Measurements from ENCODE around the gene PTPN14. TPM values are rescaled to one million over a fixed set of nuclear protein-coding genes. Genes with fewer than 3 reads are reported as not detected.

Gene PTPN14
- total RNA-seq, 1 experiment from 2014 or later, result 27.4 TPM

DNA sequence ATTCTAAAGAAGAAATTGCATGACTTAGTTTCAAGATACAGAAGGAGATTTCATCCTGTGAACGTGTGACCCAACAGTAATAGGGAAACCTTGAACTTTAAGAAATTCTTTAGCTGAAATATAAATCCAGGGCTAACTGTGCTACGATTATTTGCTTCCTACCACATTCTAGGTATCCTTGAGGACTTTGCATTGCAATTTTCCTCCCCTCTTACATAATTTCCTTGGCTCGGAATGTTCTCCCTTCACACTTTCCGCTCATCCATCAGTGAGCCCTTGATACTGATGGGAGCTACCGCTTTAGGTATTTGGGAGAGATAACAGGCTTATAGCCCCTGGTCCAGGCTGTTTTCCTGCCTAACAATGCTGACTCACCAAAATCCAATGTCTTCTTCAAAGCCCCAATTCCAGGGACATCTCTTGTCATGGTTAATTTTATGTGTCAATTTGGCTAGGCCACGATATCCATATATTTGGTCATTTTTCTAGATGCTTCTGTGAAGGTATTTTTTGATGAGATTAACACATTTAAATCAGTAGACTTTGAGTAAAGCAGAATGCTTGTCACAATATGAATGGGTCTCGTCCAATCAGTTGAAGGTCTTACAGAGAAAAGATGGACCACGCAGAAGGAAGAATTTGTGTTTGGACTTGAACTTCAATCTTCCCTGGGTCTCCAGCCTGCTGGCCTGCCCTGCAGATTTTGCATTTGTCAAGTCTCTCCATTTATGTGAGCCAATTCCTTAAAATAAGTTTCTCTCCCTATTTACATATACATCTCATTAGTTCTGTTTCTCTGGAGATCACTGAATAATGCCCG lies 121.2 kb downstream of the PTPN14 start:
- peak; percentile 57 for DNase-seq (ENCODE audit: low read depth)

DNA sequence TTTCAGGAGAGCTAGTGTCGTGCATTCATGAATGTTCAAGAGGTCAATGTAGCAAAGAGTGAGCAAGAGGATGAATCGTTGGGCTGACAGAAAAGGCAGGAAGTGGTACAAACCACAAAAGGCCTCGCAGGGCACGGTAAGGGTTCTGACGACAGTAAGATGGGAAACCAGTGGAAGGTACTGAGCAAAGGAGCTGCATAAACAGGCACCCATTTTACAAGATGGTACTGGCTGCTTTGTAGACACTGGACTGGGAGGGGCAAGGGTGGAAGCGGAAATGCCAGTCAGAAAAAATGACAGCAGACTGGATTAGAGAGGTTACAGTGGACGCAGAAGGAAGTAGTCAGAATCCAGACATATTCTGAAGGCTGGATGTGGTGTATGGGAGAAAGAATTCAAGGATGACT lies 123.5 kb downstream of the PTPN14 start:
- peak; percentile 100 for DNase-seq (ENCODE audit: low read depth)

DNA sequence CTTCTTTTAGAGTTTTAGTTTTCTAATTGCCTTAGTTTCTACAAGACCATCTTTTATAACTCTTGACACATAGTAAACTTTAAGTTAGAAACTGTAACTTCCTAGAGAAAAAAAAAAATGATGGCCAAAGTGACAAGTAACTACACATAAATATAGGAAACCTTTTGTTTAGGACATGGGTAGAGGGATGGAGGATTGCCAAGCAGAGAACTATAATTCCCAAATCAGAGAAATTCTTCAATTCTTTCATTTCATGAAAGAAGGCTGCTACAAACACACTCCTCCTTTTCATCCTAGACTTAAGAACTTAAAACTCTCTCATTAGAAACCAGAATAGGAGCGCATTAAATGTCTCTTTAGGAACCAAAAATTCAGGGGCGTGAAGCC lies 125.0 kb downstream of the PTPN14 start:
- no peak for DNase-seq (ENCODE audit: low read depth)

DNA sequence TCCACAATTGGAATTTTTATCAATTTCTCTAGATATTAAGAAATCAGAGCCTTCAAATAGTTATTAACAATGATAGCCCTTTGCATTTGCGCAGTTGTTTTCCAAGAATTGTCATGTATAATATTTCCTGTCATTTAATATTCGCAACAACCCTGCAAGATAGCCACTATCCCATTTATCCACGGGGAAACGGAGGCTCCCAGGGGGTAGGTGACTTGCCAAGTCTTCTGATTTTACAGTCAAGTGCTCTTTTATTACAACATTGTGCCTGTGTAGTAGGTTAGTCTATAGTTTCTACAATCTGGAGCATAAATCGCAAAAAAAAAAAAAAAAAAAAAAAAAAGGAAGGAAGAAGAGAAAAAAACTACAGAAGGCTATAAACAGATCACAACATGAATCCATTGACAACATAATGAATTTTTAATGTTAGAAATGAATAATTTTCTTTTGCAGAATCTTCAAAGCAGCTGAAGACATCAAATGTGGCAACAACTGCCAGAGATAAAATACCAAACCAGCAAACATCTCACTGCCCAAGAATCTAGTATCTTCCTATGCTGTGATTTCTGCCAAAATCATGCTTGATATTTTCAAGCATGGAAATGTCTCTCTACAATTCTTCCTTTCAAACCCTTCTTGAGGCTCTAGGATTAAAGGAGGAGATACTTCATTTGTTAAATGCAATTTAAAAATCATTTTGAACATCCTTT lies 125.5 kb downstream of the PTPN14 start:
- no peak for DNase-seq (ENCODE audit: low read depth)

DNA sequence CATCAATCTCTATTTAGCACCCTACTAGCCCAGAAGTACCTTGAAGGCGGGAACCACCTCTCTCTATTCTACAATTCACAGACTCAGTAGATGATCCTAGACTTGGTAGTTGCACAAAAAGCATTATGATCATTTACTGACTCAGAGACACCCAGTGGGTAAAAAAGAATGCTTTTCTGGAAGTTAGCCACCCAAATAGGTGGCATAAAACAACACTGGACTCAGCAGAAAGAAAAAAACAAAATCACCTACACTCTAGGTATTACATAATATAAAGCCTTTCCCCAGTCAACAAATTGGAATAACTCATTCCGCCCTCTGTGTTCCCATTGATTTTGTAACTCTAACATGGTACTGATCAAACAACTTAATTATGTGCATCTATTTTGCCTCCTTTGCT lies 126.3 kb downstream of the PTPN14 start:
- peak; percentile 75 for DNase-seq (ENCODE audit: low read depth)

DNA sequence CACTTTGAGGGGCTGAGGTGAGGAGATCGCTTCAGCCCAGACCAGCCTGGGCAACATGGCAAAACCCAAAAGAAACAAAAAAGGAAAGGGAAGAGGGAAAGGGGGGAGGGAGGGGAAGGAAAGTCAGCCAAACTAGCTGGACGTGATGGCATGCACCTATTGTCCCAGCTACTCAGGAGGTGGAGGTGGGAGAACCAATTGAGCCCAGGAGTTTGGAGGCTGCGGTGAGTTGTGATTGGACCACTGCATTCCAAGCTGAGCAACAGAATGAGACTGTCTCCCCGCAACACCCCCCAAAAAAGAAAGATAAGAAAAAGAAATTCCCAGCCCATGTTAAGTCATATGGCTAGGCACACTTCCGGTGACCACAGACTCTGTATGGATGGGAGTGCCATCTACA lies 128.4 kb downstream of the PTPN14 start:
- peak; percentile 43 for DNase-seq (ENCODE audit: low read depth)

DNA sequence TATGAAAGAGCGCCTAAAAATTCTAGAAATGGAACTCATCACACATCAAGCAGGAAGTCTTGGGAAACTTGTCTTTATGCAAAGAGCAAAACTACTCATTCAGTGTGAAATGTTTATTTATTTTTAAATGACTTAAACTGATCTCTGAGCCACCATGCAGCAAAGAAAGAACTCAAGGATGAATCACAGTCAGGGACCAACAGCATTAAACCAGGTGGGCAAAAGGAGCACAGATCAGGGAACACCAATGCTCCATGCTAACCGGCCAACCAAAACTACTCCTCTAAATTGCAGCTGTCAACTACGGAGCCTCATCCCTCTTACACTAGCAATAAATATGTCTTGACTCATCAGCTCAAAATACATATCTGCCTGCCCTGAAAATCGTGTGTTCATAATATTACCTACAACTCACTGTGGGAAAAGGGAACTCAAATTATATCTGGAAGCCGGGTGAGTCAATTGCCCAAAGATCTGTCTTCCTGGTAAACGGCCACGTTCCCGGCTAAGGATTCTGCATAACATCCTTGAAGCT lies 129.2 kb downstream of the PTPN14 start:
- peak; percentile 91 for DNase-seq (ENCODE audit: low read depth)

DNA sequence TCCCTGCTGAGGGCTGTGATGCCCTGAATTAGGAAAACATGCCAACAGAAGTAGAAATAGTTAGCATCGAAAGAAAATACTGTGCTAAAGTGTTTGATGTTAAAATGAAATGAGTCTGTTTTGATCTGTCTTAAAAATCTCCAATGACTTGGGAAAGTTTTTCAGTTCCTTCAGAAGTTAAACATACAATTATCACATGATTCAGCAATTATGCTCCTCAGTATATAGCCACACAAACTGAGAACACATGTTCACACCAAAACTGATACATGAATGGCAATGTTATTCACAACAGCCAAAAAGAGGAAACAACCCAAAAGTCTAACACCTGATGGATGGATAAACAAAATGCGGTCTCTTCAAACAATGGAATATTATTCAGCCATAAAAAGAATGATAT lies 130.6 kb downstream of the PTPN14 start:
- no peak for DNase-seq (ENCODE audit: low read depth)

DNA sequence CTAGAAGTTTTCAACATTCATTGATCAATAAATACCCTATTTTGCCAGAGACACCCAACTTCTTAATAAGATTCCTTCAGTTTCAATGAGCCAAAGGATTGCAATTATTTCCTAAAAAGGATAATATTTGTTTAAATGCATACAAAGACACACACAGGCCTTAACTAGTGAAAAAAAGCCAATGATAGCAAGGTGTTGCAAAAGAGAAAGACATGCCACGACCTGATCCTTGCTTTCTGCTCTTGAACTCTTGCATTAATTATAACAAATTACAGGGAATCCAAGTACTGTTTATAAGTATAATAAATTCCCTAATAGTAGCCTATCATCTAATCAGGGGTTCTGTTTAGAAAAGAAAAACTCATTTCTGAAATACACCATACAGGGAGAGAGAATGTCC lies 131.1 kb downstream of the PTPN14 start:
- DNase-seq (ENCODE audit: low read depth), result no peak

DNA sequence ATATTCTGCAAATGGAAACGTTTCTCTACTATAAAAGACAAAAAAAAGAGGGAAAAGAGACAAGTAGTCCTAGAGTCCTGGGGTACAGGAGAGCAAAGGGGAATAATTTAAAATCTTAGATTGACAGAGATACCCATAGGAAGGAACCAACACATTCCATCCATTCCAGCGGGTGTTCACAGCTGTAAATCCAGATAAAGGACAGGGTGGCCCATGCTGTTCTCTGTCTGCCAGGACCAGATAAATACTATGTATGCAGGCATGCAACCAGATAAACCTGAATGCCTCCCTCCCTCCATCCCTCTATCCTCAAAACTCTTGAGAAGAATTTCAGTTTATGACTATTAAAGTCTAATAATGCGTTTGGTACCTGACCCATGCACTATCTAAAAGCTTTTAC lies 131.8 kb downstream of the PTPN14 start:
- no peak for DNase-seq (ENCODE audit: low read depth)

DNA sequence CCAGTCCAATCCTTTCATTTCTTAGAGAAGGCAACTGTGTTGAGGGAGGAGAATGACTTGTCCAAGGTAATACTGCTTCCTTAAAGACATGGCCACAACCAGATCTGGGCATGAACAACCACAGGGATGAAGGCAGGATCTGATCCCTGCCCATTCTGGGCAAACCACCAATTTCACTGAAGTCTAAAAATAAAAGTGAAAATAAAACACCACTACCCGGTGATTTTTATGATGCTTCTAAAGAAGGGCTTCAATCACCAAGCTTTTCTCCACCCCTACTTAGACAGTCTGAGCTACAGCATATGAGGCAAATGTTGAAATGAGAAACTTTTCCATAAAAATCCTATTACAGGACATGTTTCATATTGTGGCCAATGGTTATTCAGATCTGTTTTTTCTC lies 133.0 kb downstream of the PTPN14 start:
- DNase-seq (ENCODE audit: low read depth), result peak; percentile 83

DNA sequence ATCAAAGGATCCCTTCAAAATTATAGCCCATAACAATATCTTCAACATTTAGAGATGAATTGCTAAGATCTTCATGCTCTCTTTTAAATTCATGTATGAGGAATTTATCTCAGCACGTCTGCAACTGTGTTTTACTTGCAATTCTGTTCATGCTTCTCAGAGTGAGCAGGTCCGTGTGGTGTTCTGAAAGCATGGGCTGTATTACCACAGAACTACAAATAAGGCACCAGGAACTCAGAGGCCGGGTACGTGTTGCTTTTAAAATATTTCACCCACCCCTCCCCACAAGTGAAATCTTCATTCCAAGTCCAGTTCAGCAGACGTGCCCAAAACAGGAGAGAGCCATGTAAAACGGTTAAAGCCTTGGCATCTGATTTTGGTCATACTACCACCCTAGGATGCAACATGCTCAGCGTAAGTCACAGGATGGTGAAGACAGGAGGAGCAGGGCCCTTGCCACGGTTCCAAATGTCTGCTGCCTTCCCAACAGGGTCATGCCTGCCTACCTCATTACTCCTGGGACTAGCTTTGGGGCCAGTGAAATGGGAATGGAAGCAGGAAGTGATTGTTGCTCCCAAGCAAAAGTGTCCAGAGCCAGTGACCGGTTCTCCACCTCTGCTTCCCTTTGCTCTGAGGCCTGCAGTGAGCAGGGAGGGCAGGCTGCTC lies 133.7 kb downstream of the PTPN14 start:
- DNase-seq (ENCODE audit: low read depth), result no peak

DNA sequence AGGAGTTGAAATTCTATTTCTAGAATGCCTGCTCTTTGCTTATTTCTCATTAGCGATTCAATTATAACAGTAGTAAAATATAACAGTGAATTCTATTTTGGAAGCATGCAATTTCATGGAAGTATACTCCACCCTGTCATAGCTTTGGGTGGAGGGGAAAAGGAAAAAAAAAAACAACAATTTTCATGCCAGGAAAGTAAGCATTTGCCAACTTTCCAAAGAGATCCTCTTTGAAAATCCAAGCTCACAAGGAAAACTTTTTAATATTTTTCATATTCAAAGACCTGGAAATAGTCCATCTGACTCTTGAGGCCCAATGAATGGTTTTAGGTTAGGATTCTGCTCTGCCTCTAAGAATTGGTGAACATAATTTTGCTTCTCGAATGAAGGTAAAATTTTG lies 134.5 kb downstream of the PTPN14 start:
- DNase-seq (ENCODE audit: low read depth), result no peak

DNA sequence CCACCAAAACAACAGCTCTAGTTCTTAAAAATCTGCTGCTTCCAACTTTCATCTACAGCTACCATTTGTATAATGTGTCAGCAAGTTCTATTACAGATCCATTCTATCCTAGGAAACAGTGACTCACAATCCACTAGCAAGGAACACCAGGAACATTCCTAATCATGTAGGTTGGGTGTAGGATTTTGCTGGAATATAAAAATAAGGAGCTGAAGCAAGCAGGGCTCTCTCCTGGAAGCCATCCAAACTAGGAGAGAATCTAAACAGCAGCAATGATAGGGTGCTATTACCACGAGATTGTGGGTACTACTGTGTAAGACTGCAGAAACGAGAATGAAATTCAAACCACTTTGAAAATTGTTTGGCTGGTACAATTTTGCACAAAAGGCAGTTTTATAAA lies 135.0 kb downstream of the PTPN14 start:
- DNase-seq (ENCODE audit: low read depth), result peak; percentile 84

DNA sequence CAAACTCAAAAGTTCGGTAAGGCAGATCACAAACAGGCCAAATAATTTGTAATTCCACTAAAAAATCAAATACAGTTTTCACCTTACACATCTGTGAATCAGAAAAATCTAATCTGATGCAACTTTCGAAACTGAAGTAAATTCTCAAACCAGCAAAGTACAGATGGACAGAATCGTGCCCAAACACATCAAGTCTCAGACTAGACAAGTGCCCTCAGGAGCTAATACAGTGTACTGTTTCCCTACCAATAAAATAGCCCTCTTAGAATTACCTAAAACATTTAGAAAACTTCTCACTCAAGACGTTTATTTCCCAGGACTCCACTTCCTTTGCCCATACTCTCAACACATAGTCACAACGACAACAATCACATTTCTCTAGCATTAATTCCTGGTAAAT lies 136.3 kb downstream of the PTPN14 start:
- no peak for DNase-seq (ENCODE audit: low read depth)

DNA sequence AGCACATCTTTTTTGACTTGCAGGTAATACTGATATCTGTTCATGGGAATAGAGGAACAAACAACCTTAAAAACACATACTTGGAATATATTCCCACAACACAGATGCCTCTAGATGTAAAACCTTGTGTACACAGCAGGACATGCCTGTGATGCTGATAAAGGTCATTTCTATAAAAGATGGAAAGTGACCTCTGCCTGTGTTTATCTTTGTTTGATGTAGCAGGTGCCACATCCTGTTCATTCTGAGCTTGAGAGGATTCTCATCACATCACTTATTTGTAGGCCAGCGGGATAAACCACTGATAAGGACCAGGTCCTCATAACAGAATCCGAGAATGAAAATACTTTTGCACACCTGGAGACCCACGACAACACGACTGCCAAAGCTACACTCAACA lies 136.7 kb downstream of the PTPN14 start:
- no peak for DNase-seq (ENCODE audit: low read depth)

DNA sequence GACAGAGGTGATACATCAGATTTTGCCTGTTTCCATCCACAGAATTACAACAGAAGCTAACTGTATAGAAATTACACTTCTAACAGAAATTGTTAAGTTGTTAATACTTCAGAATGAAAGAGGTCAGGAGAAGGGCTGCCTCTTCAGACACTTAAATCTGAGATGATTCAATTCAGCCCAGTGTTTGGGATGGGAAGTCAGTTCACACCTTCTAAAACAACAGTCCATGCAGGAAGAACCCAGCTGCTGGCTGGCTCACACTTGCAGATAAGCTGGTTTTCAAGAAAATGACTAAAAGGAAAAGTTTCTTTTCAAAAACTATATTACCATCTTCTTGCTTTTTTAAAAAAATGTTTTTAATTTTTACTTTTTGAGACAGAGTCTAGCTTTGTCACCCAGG lies 138.1 kb downstream of the PTPN14 start:
- DNase-seq (ENCODE audit: low read depth), result no peak

DNA sequence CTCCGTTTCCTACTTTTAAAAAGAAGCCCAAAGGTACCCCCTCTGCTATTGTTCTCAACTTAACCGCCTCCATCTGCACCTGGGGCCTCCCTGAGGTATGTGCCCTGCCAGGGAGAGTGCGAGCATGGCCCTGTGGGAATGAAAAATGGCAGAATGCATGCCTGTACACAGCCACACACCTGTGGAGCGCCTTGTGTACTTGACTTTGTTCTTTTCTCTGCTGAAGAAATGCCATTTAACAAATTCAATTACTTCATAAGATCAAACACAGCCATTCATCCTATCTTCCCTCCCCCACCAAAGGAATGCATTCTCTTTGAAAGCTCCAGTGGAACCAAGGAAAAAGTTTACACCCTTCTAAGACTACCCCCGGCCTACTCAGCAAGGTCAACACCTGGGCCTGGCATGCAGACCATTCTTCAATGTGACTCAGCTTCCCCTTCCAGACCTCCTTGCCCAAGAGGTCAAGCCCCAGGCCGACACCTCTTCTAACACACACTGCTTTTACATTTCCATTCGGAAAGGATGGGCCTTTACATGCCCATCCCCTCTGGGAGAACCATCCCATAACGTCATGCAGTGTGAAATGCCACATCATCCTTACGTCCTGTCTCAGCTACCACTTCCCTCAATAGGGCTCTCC lies 146.7 kb downstream of the PTPN14 start:
- peak; percentile 88 for DNase-seq (ENCODE audit: low read depth)

DNA sequence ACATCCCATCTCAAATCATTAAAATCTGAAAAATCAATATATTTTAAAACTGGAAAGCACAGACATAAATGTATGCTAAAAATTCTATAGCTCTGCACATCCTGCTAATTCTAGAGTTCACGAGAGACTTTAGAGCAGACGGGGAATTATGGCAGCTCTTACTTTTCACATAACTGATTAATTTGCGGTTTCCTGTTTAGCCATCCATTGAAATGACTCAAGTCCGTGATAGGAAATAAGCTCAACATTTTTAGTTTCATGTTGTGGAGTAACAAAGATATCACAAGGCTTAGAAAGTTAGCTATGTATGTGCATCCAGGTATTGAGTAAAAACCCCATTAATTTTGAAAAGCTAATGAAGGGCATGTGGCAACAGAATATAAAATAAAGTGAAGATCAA lies 147.2 kb downstream of the PTPN14 start:
- peak; percentile 91 for DNase-seq (ENCODE audit: low read depth)

DNA sequence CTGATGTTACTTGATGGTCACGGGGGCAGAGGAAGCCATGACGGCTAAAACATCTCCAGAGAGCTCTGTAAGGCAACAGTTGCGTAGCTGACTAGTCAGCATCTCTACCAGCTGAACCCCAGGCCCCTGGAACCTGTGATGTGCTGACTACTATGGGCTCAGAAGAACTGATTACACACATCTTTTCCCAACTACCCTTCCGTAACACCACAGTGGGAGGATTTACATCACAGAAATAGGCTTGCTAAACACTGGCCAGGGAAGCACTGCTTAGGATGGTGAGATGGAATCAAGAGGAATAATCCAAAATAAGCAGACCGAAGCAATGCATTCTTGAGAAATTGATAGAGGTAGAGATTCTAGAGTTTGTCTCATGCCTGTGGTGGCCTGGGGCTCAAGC lies 148.0 kb downstream of the PTPN14 start:
- DNase-seq (ENCODE audit: low read depth), result no peak

DNA sequence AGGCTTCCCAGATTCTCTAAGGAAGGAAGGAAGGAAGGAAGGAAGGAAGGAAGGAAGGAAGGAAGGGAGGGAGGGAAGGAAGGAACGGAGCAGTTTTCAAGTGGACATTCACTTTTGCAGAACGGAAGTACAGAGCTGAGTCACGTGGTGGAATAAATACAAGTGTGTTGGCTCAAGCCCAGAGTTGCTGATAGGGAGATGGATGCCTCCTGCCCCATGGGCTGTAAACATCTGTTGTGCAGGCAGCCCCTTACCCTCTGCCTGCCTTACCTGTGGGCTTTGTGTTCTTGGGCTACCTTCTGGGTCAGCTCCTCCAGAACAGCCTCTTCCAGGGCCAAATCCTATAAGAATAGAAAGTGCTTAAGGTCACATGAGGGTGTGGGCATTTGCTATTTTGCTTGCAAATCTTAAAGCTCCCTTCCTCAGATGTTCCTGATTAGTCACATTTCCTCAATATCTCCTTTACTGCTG lies 148.8 kb downstream of the PTPN14 start:
- DNase-seq (ENCODE audit: low read depth), result peak; percentile 70

DNA sequence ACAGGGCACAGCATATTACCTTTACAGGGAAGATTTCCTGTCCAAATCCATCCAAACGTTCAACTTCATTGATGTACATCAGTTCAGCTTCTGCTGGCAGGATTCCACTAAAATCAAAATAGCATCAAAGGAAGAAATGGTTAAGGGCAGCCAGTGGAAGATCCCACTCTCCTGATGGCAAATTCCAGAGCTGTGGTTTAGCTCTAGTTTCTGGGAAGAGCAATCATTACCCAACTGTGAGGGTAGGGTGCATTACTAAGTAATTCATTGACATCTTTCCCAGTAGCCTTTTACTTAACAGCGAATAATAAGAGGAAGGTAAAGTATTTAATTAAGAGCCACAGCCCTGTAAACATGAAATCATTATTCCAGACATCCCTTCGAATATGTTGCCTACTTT lies 149.7 kb downstream of the PTPN14 start:
- peak; percentile 54 for DNase-seq (ENCODE audit: low read depth)

All from M059J (cell line).